Effector CD8-positive, alpha-beta T cell (primary cell): Measurements from ENCODE around the gene PLCE1.

ENCODE experiments used
- DNase-seq: peaks from one replicate; lab custom pipeline; 2025; lab: John Stamatoyannopoulos, UW

Gene PLCE1

GRCh38 chr10:94023906-94024305 is 30.2 kb downstream of the PLCE1 start:
- DNase-seq, result no peak

GRCh38 chr10:94024407-94024806 is 30.7 kb downstream of the PLCE1 start:
- DNase-seq, result no peak

GRCh38 chr10:94025806-94026205 is 32.1 kb downstream of the PLCE1 start:
- DNase-seq, result no peak

GRCh38 chr10:94027197-94027596 is 33.5 kb downstream of the PLCE1 start:
- no peak for DNase-seq

GRCh38 chr10:94029955-94030354 is 36.2 kb downstream of the PLCE1 start:
- DNase-seq, result no peak

GRCh38 chr10:94035982-94036765 is 42.4 kb downstream of the PLCE1 start:
- no peak for DNase-seq

GRCh38 chr10:94036766-94037033 is 43.0 kb downstream of the PLCE1 start:
- no peak for DNase-seq

GRCh38 chr10:94037286-94037685 is 43.6 kb downstream of the PLCE1 start:
- DNase-seq, result no peak

GRCh38 chr10:94038024-94038423 is 44.3 kb downstream of the PLCE1 start:
- DNase-seq, result no peak

GRCh38 chr10:94041206-94041605 is 47.5 kb downstream of the PLCE1 start:
- no peak for DNase-seq

GRCh38 chr10:94042001-94042833 is 48.5 kb downstream of the PLCE1 start:
- DNase-seq, result no peak

- DNase-seq, result no peak
Observed at GRCh38 chr10:94042834-94043175, 49.1 kb downstream of the PLCE1 start.
